PC-3 (cell line): ENCODE measurements around the gene FFAR4.

Experiments
- CTCF ChIP-seq: fragments of 300-600 bp; sonication (generic); conservative IDR thresholded peaks from 2 replicates; pipeline ENCODE4 v1.5.1; 2017; ENCODE audit warnings: antibody characterized with exemption, low read depth, mild to moderate bottlenecking, low read length
- EZH2 ChIP-seq: fragments of 300-600 bp; sonication (generic); IDR thresholded peaks from one replicate; pipeline ENCODE4 v1.6.1; 2017; ENCODE audit warnings: antibody characterized with exemption, mild to moderate bottlenecking, low read length; ENCODE audit not compliant: unreplicated experiment

GRCh38 chr10:93566435-93567276 is at the start of gene FFAR4:
- TF ChIP-seq CTCF (no peak), EZH2 (no peak)
